Hepatocyte (in vitro differentiated cells): Measurements from ENCODE around the gene RNF125. TPM values are rescaled to one million over a fixed set of nuclear protein-coding genes. Genes with fewer than 3 reads are reported as not detected.

ENCODE experiments used
- DNase-seq: peaks from one replicate; pipeline ENCODE4 v3.0.0-alpha.2; 2016; ENCODE audit warnings: low spot score
- H2AFZ ChIP-seq: fragments of 200-600 bp; sonication (generic); 2 replicates; pipeline ENCODE4 v1.6.0; 2016; ENCODE audit warnings: antibody characterized with exemption, mild to moderate bottlenecking
- H3K27ac ChIP-seq: fragments of 200-600 bp; sonication (generic); 2 replicates; pipeline ENCODE4 v1.5.1; 2016; ENCODE audit warnings: mild to moderate bottlenecking
- H3K27me3 ChIP-seq: fragments of 200-600 bp; sonication (generic); 2 replicates; pipeline ENCODE4 v1.6.1; 2016
- H3K36me3 ChIP-seq: fragments of 200-600 bp; sonication (generic); replicated peaks from 2 replicates; pipeline ENCODE4 v1.5.1; 2016; ENCODE audit warnings: low read depth; ENCODE audit not compliant: insufficient read depth
- H3K4me1 ChIP-seq: fragments of 200-600 bp; sonication (generic); 2 replicates; pipeline ENCODE4 v1.5.1; 2016; ENCODE audit warnings: mild to moderate bottlenecking, moderate library complexity; ENCODE audit not compliant: insufficient read depth
- H3K4me2 ChIP-seq: fragments of 200-600 bp; sonication (generic); 2 replicates; pipeline ENCODE4 v1.6.0; 2016
- H3K4me3 ChIP-seq: fragments of 200-600 bp; sonication (generic); 2 replicates; pipeline ENCODE4 v1.5.1; 2016; ENCODE audit warnings: mild to moderate bottlenecking
- H3K79me2 ChIP-seq: fragments of 200-600 bp; sonication (generic); 2 replicates; pipeline ENCODE4 v1.6.0; 2017; ENCODE audit warnings: mild to moderate bottlenecking
- H3K9me2 ChIP-seq: fragments of 200-600 bp; sonication (generic); replicated peaks from 2 replicates; pipeline ENCODE4 v1.6.0; 2017; ENCODE audit warnings: mild to moderate bottlenecking; ENCODE audit not compliant: insufficient read depth
- H3K9me3 ChIP-seq: fragments of 200-600 bp; sonication (generic); 2 replicates; pipeline ENCODE4 v1.5.1; 2016; ENCODE audit warnings: low read depth, mild to moderate bottlenecking
- H4K20me1 ChIP-seq: fragments of 200-600 bp; sonication (generic); 2 replicates; pipeline ENCODE4 v1.6.0; 2016; ENCODE audit warnings: mild to moderate bottlenecking; ENCODE audit not compliant: insufficient read depth, poor library complexity, severe bottlenecking
- CTCF ChIP-seq: fragments of 200-600 bp; sonication (generic); IDR thresholded peaks from 2 replicates; pipeline ENCODE4 v1.5.1; 2016; ENCODE audit warnings: antibody characterized with exemption, mild to moderate bottlenecking; ENCODE audit not compliant: poor library complexity
- EZH2 ChIP-seq: fragments of 200-600 bp; sonication (generic); IDR thresholded peaks from 2 replicates; pipeline ENCODE4 v1.6.1; 2016; ENCODE audit warnings: antibody characterized with exemption, mild to moderate bottlenecking, borderline replicate concordance
- EZH2phosphoT487 ChIP-seq: fragments of 200-600 bp; sonication (generic); IDR thresholded peaks from one replicate; pipeline ENCODE4 v1.6.1; 2018; ENCODE audit warnings: antibody characterized with exemption, mild to moderate bottlenecking, low read depth, moderate library complexity; ENCODE audit not compliant: unreplicated experiment, severe bottlenecking
- WGBS: methylation state at CpG from one replicate; pipeline ENCODE4 v1.1.6; 2016; ENCODE audit warnings: low lambda C conversion rate; ENCODE audit errors: missing lambda C conversion rate; 5-methylcytosine and 5-hydroxymethylcytosine counted together
- polyA plus RNA-seq: library from polyadenylated mRNA; unstranded; fragments of >200 nt; fragmentation: Nextera tagmentation; extraction: Ambion mirVana; gene quantifications from 2 replicates; pipeline ENCODE4 v1.2.1, GENCODE V29; 2016
- total RNA-seq: library from RNA; depleted of rRNA; stranded (reverse); fragments of >200 nt; gene quantifications from 2 replicates; pipeline ENCODE4 v1.2.3, GENCODE V29; 2014

The RNF125 gene
- total and polyA plus RNA-seq, 2 experiments from 2014 or later, result 0.64 to 1.1 TPM

DNA sequence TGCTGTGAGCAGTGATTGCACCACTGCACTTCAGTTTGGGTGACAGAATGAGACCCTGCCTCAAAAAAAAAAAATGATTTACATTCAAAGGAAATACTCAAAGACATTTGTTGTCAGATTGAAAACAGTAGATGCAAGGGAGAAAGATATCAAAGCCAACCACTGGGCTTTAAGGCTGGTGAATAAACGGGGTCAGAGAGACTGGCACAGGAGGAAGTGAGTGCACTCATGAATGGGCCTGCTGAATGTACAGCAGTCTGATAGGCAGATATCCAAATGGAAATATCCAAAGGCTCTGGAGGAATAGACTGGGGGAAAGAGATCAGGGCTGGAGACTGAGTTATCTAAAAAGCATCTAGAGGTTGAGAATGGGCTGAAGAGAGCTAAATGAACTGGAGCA, 10.9 kb downstream of the RNF125 start:
- H4K20me1 ChIP-seq, result no peaks in the 10 kb centered on the region
- no peak overlapping the region for H3K27ac ChIP-seq
- H3K36me3 ChIP-seq, result no peaks in the 10 kb centered on the region
- no peaks in the 10 kb centered on the region for H3K9me2 ChIP-seq
- no peak overlapping the region for H3K4me3 ChIP-seq
- no peaks in the 10 kb centered on the region for H3K9me3 ChIP-seq
- no peak overlapping the region for H2AFZ ChIP-seq
- no peak for DNase-seq
- no peaks in the 10 kb centered on the region for H3K79me2 ChIP-seq
- H3K4me2 ChIP-seq, result no peak overlapping the region
- TF ChIP-seq CTCF, result no peak
- no peak for TF ChIP-seq EZH2
- no peak for TF ChIP-seq EZH2phosphoT487
- no peaks in the 10 kb centered on the region for H3K4me1 ChIP-seq
- 81% methylated on average over 1 of the region's 1 CpG for WGBS
- H3K27me3 ChIP-seq, result no peaks in the 10 kb centered on the region

- no peaks in the 10 kb centered on the region for H3K9me2 ChIP-seq
- no peak for TF ChIP-seq EZH2
- no peak for TF ChIP-seq CTCF
- no peak for TF ChIP-seq EZH2phosphoT487
- no peaks in the 10 kb centered on the region for H4K20me1 ChIP-seq
- no peak overlapping the region for H2AFZ ChIP-seq
- 89% methylated on average over 9 of the region's 9 CpGs for WGBS
- no peaks in the 10 kb centered on the region for H3K79me2 ChIP-seq
- H3K4me3 ChIP-seq, result no peak overlapping the region
- no peak overlapping the region for H3K4me2 ChIP-seq
- H3K4me1 ChIP-seq, result no peaks in the 10 kb centered on the region
- no peaks in the 10 kb centered on the region for H3K27me3 ChIP-seq
- no peak for DNase-seq
- H3K27ac ChIP-seq, result no peak overlapping the region
- H3K9me3 ChIP-seq, result no peaks in the 10 kb centered on the region
- H3K36me3 ChIP-seq, result no peaks in the 10 kb centered on the region
Observed at GRCh38 chr18:32032609-32033008, 14.0 kb downstream of the RNF125 start.

DNA sequence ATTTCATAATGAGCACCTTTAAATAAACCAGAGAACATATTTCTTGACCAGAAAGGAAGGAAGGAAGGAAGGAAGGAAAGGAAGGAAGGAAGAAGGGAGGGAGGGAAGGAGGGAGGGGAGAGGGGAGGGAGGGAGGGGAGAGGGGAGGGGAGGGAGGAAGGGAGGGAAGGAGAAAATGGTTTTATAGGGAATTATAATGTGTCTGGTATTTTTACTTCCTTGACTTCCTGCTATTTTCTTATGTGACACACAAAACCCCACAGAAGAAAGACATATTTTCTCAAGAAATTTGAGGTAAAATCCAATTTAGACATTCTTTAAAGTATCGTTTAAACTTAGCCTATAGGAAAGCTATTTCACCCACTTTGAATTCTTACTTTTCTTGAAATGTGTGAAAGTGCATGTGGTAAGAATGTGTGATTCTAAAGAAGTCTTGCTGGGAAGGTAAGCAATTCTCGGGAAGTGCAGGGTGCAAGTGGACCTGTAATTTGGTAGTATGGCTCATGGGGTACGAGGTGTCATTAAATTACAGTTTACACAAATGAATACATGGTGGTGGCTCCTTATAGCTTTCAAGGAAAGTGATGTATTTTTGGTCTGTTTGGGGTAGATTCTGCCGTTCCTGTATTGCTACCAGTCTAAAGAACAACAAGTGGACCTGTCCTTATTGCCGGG, 18.0 kb downstream of the RNF125 start:
- peaks cover 3% of the 10 kb centered on the region for H3K4me1 ChIP-seq
- H2AFZ ChIP-seq, result no peak overlapping the region
- H3K4me2 ChIP-seq, result no peak overlapping the region
- H3K36me3 ChIP-seq, result no peaks in the 10 kb centered on the region
- H3K9me3 ChIP-seq, result no peaks in the 10 kb centered on the region
- H3K79me2 ChIP-seq, result no peaks in the 10 kb centered on the region
- 95% methylated on average over 5 of the region's 5 CpGs for WGBS
- H3K27me3 ChIP-seq, result no peaks in the 10 kb centered on the region
- H3K27ac ChIP-seq, result no peak overlapping the region
- TF ChIP-seq EZH2 (no peak), EZH2phosphoT487 (no peak), CTCF (no peak)
- H3K9me2 ChIP-seq, result no peaks in the 10 kb centered on the region
- H3K4me3 ChIP-seq, result no peak overlapping the region
- no peak for DNase-seq
- no peaks in the 10 kb centered on the region for H4K20me1 ChIP-seq
